HepG2 (cell line): ENCODE data around the gene CD40. TPM values are rescaled to one million over a fixed set of nuclear protein-coding genes. Genes with fewer than 3 reads are reported as not detected.

ENCODE experiments used
- ATAC-seq: fragments of 200-7000 bp; cut with Tn5 transposase; 3 replicates; pipeline ENCODE4 v1.9.1; 2020; ENCODE audit warnings: mild to moderate bottlenecking, moderate library complexity
- BruUV-seq: library from RNA; stranded (reverse); fragments of 400-500 nt; replicated peaks from 2 replicates; lab custom pipeline; 2021; lab: Mats Ljungman, UMichigan
- CTCF ChIA-PET: fragments of 300-600 bp; formaldehyde crosslinking; extraction: SDS; loops from one replicate; lab custom pipeline; 2021; ENCODE audit warnings: low total read pairs, inconsistent platforms, low intra/inter-chr PET ratio; lab: Yijun Ruan, JAX
- POLR2A ChIA-PET: fragments of 350-600 bp; sonication (Branson Sonifier 250); formaldehyde crosslinking; loops from one replicate; lab custom pipeline; 2020; ENCODE audit warnings: antibody characterized with exemption, inconsistent platforms; lab: Yijun Ruan, JAX
- DNase-seq: peaks from one replicate; pipeline ENCODE4 v3.0.0-alpha.2; 2015; ENCODE audit warnings: low spot score
- FAIRE-seq: peaks from 3 replicates; lab custom pipeline; 2011; peaks lifted over from hg19 to GRCh38; lab: Jason Lieb, UNC
- H2AFZ ChIP-seq: one replicate; pipeline ENCODE4 v1.6.1; 2011; ENCODE audit warnings: low read length, inconsistent platforms
- H3K27ac ChIP-seq: fragments of 300-600 bp; 3 replicates; pipeline ENCODE4 v1.8.0; 2011; ENCODE audit warnings: mixed run types, mild to moderate bottlenecking, mixed read lengths, low read length, inconsistent platforms; ENCODE audit not compliant: insufficient read depth; ENCODE audit errors: extremely low read length
- H3K27me3 ChIP-seq, 2 experiments: fragments of 200-600 bp in 1 of 2; 2 replicates in 1 of 2; 3 replicates in 1 of 2; pipeline versions ENCODE4 v1.6.0 to v1.8.0; 2011; ENCODE audit warnings: low read length in 2 of 2, mild to moderate bottlenecking in 2 of 2, moderate library complexity in 2 of 2, inconsistent platforms in 1 of 2; ENCODE audit not compliant: insufficient read depth in 2 of 2, control insufficient read depth in 1 of 2
- H3K36me3 ChIP-seq, 2 experiments: fragments of 200-600 bp in 1 of 2; replicated peaks in 1 of 2; 2 replicates in 1 of 2; 3 replicates in 1 of 2; pipeline versions ENCODE4 v1.5.1 to v1.8.0; 2011; ENCODE audit warnings: low read length in 2 of 2, inconsistent platforms in 1 of 2; ENCODE audit not compliant: insufficient read depth in 2 of 2, control insufficient read depth in 1 of 2
- H3K4me1 ChIP-seq: 2 replicates; pipeline ENCODE4 v1.5.1; 2012; ENCODE audit warnings: low read length, inconsistent platforms; ENCODE audit not compliant: insufficient read depth
- H3K4me2 ChIP-seq: 2 replicates; pipeline ENCODE4 v1.6.0; 2011; ENCODE audit warnings: low read depth, low read length, inconsistent platforms
- H3K4me3 ChIP-seq, 3 experiments: fragments of 200-600 bp in 1 of 3; sonication (generic), shearing (Covaris generic) in 1 of 3; replicated peaks in 1 of 3; 2 replicates each; pipeline ENCODE4 v1.5.1; 2011 to 2016; ENCODE audit warnings: low read length in 3 of 3, inconsistent platforms in 2 of 3, low read depth in 2 of 3, mild to moderate bottlenecking in 2 of 3, control low read depth in 1 of 3, mixed read lengths in 1 of 3; ENCODE audit not compliant: insufficient read depth in 1 of 3
- H3K79me2 ChIP-seq: one replicate; pipeline ENCODE4 v1.6.1; 2011; ENCODE audit warnings: low read length, inconsistent platforms; ENCODE audit not compliant: insufficient read depth
- H3K9ac ChIP-seq: 2 replicates; pipeline ENCODE4 v1.6.0; 2011; ENCODE audit warnings: mild to moderate bottlenecking, low read depth, low read length, inconsistent platforms; ENCODE audit not compliant: insufficient read depth
- H3K9me3 ChIP-seq: 2 replicates; pipeline ENCODE4 v1.5.1; 2012; ENCODE audit warnings: mild to moderate bottlenecking, low read length
- H4K20me1 ChIP-seq: 2 replicates; pipeline ENCODE4 v1.6.0; 2011; ENCODE audit warnings: inconsistent platforms, mild to moderate bottlenecking, low read length, moderate library complexity; ENCODE audit not compliant: insufficient read depth
- CREB1 ChIP-seq, 2 experiments: fragments of 450-650 bp in 1 of 2; IDR thresholded peaks; 2 replicates each; pipeline ENCODE4 v1.6.1; 2016 to 2017; ENCODE audit warnings: control low read depth in 1 of 2, mild to moderate bottlenecking in 1 of 2, missing compliant biosample characterization in 1 of 2, missing genetic modification characterization in 1 of 2
- SOX6 ChIP-seq, 2 experiments: fragments of 450-650 bp in 1 of 2; sonication (generic) in 1 of 2; formaldehyde crosslinking in 1 of 2; IDR thresholded peaks; 2 replicates each; pipeline versions ENCODE4 v1.4.0 to v1.6.1; 2017 to 2020; ENCODE audit warnings: antibody characterized with exemption in 1 of 2, mild to moderate bottlenecking in 1 of 2, missing genetic modification reagents in 1 of 2
- WGBS: methylation state at CpG from one replicate; pipeline ENCODE4 v1.1.6; 2017; ENCODE audit warnings: low lambda C conversion rate; 5-methylcytosine and 5-hydroxymethylcytosine counted together
- in situ Hi-C: cut with HindIII; loops from 2 replicates; pipeline ENCODE4 v1.10.0; 2017; ENCODE audit warnings: low pct_unique_long_range_greater_than_20kb; ENCODE audit not compliant: extremely low pct_ligation_motif_present
- intact Hi-C: fragments of 100-400 bp; cut with micrococcal nuclease; formaldehyde crosslinking; loops from one replicate; pipeline ENCODE4 v1.10.0; 2022; ENCODE audit not compliant: unreplicated experiment
- polyA plus RNA-seq, 8 experiments: library from polyadenylated mRNA; depleted of rRNA in 3 of 8; stranded (reverse) in 7 of 8; unstranded in 1 of 8; fragments of >200 nt; fragmentation: Illumina TruSeq in 4 of 8; extraction: Trizol in 4 of 8; gene quantifications; 2 replicates each; pipeline versions ENCODE4 v1.2.1 to v1.2.3, GENCODE V29; 2011 to 2016; ENCODE audit warnings: low read depth in 4 of 8, missing spikeins in 1 of 8, mixed read lengths in 1 of 8; ENCODE audit not compliant: insufficient read depth in 1 of 8
- total RNA-seq, 5 experiments: library from RNA; depleted of rRNA; stranded (reverse); fragments of >200 nt; fragmentation: Illumina TruSeq; extraction: Trizol; gene quantifications; 2 replicates each; pipeline ENCODE4 v1.2.3, GENCODE V29; 2016; ENCODE audit warnings: low read depth in 1 of 5
- TF ChIP-seq, protein P1 (sequence below): sonication (generic); formaldehyde crosslinking; IDR thresholded peaks from 2 replicates; pipeline ENCODE4 v1.4.0; 2020; ENCODE audit warnings: missing genetic modification reagents
- TF ChIP-seq, protein P2 (sequence below): sonication (generic); formaldehyde crosslinking; IDR thresholded peaks from 2 replicates; pipeline ENCODE4 v1.5.1; 2020; ENCODE audit warnings: mild to moderate bottlenecking, missing genetic modification reagents, moderate library complexity

The CD40 gene
- total and polyA plus RNA-seq, 2 of the 13 experiments (the other 11 are each of a cell fraction or from before 2014, with no cell fraction given) = 4.6 to 13.4 TPM

DNA sequence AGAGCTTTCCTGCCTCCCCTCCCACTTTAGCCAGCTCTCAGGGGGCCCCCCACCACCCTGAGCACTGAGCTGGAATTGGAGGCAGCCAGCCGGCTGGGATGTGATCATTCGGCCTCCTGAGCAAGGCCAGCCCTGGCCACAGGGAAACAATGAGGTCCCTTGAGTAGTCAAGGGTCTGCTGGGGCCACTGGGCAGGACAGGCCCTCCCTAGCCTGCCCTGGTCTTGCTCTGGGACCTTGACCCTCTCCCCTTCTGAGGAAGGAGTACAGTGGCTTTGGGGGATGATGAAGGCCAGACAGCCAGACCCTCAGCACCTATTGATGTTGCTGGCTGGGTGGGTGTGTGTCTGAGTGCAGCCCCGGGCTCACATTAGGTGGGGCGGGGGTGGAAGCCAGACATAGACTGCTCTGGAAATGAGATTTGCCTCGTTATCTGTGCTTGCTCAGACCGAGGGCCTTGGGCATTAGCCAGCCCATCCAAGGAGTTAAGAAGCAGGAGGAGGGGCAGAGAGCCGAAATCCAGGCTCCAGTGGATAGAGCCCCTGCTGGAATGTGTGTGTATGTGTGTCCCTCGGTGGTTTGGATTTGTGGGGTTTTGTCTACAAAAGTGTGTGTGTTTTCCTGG, 21.3 kb downstream of the CD40 start:
- FAIRE-seq (peak; percentile 18), DNase-seq (no peak), ATAC-seq (peak; percentile 29)
- in situ Hi-C loops = no loop called here
- Histone ChIP-seq H3K9me3 (no peaks in the 10 kb centered on the region), H3K9ac (no peak overlapping the region), H2AFZ (no peak overlapping the region), H3K36me3 (no peaks in the 10 kb centered on the region), H3K79me2 (no peaks in the 10 kb centered on the region), H3K4me1 (no peaks in the 10 kb centered on the region), H3K4me2 (no peak overlapping the region), H3K4me3 (no peak overlapping the region), H3K27me3 (peaks cover 10 to 69% of the 10 kb centered on the region in 2 experiments; a peak in 4 of 5 replicates), H4K20me1 (no peaks in the 10 kb centered on the region), H3K27ac (no peak overlapping the region)
- 4% methylated on average over 8 of the region's 8 CpGs for WGBS
- BruUV-seq = no TSS peak
- ChIA-PET POLR2A (no interaction called here), CTCF (no interaction called here)
- TF ChIP-seq, protein P1, sequence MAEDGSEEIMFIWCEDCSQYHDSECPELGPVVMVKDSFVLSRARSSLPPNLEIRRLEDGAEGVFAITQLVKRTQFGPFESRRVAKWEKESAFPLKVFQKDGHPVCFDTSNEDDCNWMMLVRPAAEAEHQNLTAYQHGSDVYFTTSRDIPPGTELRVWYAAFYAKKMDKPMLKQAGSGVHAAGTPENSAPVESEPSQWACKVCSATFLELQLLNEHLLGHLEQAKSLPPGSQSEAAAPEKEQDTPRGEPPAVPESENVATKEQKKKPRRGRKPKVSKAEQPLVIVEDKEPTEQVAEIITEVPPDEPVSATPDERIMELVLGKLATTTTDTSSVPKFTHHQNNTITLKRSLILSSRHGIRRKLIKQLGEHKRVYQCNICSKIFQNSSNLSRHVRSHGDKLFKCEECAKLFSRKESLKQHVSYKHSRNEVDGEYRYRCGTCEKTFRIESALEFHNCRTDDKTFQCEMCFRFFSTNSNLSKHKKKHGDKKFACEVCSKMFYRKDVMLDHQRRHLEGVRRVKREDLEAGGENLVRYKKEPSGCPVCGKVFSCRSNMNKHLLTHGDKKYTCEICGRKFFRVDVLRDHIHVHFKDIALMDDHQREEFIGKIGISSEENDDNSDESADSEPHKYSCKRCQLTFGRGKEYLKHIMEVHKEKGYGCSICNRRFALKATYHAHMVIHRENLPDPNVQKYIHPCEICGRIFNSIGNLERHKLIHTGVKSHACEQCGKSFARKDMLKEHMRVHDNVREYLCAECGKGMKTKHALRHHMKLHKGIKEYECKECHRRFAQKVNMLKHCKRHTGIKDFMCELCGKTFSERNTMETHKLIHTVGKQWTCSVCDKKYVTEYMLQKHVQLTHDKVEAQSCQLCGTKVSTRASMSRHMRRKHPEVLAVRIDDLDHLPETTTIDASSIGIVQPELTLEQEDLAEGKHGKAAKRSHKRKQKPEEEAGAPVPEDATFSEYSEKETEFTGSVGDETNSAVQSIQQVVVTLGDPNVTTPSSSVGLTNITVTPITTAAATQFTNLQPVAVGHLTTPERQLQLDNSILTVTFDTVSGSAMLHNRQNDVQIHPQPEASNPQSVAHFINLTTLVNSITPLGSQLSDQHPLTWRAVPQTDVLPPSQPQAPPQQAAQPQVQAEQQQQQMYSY = no peak
- TF ChIP-seq CREB1 (IDR thresholded peaks at IDR 0.05) (no peak), CREB1 (CRISPR knock-in tag; IDR thresholded peaks at IDR 0.05) (no peak), SOX6 (IDR thresholded peaks at IDR 0.05) (no peak), SOX6 (CRISPR knock-in tag; IDR thresholded peaks at IDR 0.05) (no peak)
- TF ChIP-seq, protein P2, sequence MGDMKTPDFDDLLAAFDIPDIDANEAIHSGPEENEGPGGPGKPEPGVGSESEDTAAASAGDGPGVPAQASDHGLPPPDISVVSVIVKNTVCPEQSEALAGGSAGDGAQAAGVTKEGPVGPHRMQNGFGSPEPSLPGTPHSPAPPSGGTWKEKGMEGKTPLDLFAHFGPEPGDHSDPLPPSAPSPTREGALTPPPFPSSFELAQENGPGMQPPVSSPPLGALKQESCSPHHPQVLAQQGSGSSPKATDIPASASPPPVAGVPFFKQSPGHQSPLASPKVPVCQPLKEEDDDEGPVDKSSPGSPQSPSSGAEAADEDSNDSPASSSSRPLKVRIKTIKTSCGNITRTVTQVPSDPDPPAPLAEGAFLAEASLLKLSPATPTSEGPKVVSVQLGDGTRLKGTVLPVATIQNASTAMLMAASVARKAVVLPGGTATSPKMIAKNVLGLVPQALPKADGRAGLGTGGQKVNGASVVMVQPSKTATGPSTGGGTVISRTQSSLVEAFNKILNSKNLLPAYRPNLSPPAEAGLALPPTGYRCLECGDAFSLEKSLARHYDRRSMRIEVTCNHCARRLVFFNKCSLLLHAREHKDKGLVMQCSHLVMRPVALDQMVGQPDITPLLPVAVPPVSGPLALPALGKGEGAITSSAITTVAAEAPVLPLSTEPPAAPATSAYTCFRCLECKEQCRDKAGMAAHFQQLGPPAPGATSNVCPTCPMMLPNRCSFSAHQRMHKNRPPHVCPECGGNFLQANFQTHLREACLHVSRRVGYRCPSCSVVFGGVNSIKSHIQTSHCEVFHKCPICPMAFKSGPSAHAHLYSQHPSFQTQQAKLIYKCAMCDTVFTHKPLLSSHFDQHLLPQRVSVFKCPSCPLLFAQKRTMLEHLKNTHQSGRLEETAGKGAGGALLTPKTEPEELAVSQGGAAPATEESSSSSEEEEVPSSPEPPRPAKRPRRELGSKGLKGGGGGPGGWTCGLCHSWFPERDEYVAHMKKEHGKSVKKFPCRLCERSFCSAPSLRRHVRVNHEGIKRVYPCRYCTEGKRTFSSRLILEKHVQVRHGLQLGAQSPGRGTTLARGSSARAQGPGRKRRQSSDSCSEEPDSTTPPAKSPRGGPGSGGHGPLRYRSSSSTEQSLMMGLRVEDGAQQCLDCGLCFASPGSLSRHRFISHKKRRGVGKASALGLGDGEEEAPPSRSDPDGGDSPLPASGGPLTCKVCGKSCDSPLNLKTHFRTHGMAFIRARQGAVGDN (CRISPR knock-in tag) = 0 out of 2 replicates have a peak, but pooled peaks have one; percentile 11
- intact Hi-C loops = no loop called here
